Effector CD4-positive, alpha-beta T cell (primary cell): ENCODE results near the gene INF2.

ENCODE experiments used
- DNase-seq: peaks from one replicate; pipeline ENCODE4 v3.0.0-alpha.2; 2020

The INF2 gene

GRCh38 chr14:104754213-104754851, 64.9 kb downstream of the INF2 start:
- no peak for DNase-seq

DNA sequence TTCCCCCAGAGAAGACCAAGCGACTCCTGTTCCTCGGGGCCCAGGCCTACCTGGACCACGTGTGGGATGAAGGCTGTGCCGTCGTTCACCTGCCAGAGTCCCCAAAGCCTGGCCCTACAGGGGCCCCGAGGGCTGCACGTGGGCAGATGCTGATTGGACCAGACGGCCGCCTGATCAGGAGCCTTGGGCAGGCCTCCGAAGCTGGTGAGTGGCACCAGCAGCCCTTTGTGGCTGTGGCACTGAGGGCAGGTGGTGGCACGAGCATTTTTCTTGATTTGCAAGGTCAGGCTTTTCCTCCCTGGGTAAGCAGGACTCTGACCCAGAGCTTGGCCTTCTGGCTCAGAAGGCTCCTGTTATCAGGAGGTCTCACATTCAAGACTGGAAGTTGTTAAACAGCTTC, 66.2 kb downstream of the INF2 start:
- DNase-seq, result no peak

DNA sequence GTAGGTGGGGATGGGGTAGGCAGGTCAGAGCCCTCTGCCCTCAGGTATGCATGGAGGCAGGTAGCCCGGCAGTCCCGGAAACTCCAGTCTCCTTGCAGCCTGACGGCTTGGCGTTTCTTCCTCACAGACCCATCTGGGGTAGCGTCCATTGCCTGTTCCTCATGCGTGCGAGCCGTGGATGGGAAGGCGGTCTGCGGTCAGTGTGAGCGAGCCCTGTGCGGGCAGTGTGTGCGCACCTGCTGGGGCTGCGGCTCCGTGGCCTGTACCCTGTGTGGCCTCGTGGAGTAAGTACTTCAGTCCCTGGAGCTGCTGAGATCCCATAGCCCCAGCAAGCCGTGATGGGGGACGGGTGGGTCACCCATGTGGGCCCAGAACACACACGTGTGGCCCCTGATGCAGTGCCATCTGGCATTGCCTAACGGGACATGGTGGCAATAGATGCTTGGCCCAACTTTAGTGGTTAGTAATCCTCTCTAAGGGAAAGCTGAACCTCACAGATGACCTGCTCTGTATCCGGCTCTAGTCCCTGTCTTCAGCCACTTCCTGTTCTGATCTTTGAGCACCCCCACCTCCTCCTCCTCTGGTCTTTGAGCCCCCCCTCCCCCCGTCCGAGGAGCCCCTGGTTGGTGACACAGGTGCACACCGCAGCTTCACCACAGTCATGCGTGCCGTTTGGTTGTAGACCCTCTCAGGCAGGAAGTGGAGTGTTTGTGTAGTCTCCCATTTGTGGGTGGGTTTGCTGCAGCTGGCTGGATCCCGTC, 67.2 kb downstream of the INF2 start:
- DNase-seq, result no peak

GRCh38 chr14:104757238-104757585, 67.8 kb downstream of the INF2 start:
- DNase-seq, result no peak

DNA sequence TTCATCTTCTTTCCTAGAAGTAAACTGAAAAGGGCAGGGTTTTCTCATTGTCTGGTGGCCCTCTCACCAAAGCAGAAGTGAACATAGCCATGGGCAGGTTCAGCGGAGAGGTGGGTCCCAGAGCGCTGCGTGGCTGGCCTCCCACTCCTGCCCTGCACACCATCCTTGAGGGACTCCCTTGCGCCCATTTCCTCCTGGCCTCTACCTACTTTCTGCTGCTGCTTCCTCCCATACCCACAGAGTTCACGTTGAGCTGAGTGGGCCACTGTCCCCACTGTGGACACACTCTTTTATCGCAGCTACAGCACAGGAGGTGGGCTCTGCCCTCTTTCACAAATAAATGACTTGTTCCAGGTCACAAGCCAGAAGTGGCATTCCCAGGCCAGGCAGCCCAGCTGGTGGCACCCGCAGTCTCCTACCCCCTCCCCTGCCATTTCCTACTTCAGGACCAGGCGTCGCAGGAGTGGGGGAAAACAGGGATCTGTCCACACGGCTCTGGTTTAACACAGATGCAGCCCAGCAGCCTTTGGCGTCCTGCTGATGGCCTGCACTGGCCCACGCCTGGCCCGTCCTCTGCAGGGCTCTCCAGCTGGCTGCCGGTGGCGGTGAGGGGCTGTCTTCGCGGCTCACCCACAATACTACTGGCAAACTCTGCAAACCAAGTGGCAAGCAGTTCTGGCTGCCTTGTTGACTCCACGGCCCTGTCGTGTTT, 68.4 kb downstream of the INF2 start:
- no peak for DNase-seq

GRCh38 chr14:104758981-104759969, 69.9 kb downstream of the INF2 start:
- no peak for DNase-seq

- DNase-seq, result no peak
These were observed 76.1 kb downstream of the INF2 start for GRCh38 chr14:104765517-104765916.

GRCh38 chr14:104766256-104766862, 76.9 kb downstream of the INF2 start:
- no peak for DNase-seq

DNA sequence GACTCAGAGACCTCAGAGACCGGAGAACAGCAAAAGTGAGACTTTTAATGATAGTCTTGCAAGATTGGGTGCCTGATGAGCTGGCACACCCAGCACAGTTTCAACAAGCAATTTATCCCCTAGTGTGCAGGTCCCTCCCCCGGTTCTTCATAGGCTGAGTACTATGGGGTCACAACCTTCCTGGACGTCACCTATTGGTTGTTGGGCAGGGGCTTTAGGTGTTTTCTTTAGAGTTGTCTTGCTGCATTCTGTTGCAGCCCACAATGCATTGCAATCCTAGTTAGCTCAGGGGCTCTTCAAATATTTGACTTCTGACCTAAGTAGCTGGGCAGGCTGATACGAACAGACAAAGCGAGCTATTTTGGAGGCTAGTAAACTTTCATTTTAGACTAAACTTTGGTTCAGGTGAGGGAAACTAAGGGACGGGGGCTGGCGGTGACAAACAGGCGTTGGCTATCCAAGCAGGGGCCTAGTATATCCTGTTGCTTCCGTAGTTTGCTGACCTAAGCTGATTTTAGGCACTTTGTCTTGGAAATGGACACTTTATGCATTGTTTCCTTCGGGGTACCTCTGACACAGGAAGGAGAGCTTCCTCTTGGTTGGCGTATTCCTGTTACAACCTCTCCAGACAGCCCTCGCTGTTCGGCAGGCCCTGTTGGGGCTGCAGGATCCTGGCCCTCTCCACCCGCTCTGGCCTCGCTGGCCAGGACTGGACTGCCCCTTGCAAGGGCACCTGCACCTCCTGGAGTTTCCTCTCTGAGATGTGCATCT, 77.6 kb downstream of the INF2 start:
- no peak for DNase-seq

- no peak for DNase-seq
These were observed 78.2 kb downstream of the INF2 start for GRCh38 chr14:104767634-104767918.

- DNase-seq, result peak; percentile 89
These were observed 79.3 kb downstream of the INF2 start for GRCh38 chr14:104768437-104769323.

- DNase-seq, result no peak
These were observed 80.1 kb downstream of the INF2 start for GRCh38 chr14:104769324-104770071.

GRCh38 chr14:104770072-104770579, 80.7 kb downstream of the INF2 start:
- no peak for DNase-seq

DNA sequence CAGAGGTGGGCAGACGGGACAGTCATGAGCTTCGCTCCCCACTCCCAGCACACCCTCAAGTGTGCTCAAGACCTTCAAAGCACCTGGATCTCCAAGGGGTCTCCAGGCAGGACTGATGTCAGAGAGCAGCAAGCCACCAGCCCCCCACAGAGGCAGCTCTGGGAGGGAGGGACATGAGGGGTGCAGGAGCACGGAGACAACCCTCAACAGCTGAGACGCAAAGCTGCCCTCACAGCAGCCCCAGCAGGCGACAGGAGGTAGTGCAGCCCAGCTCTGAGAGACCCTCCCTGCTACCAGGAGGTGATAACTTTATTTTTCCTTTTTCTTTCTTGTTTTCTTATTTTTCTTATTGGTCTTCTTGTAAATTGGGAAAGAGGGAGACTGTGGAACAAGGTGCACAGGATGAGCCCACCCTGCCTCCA, 81.4 kb downstream of the INF2 start:
- no peak for DNase-seq

- DNase-seq, result no peak
These were observed 82.0 kb downstream of the INF2 start for GRCh38 chr14:104771374-104771773.
